Measurements from ENCODE around the gene TAAR2.

GRCh38 chr6:132648356-132648755 is 24.3 kb upstream of the TAAR2 start:
- TF ChIP-seq CTCF (IDR thresholded peaks at IDR 0.05 in 8 of 11, conservative IDR thresholded peaks at IDR 0.05 in 3 of 11) (no peak), POLR2A (IDR thresholded peaks at IDR 0.05) (no peak), POLR2AphosphoS5 (IDR thresholded peaks at IDR 0.05) (no peak)
